C4-2B (cell line): ENCODE data around the gene DCTN3.

ENCODE experiments used
- CTCF ChIP-seq: fragments of 450-650 bp; conservative IDR thresholded peaks from 2 replicates; pipeline ENCODE4 v1.5.1; 2017; ENCODE audit warnings: mild to moderate bottlenecking
- ZFX ChIP-seq: fragments of 450-650 bp; IDR thresholded peaks from 2 replicates; pipeline ENCODE4 v1.6.1; 2017

GRCh38 chr9:34664281-34665066 lies 44.2 kb upstream of the DCTN3 start:
- peak; percentile 92 for TF ChIP-seq CTCF
- no peak for TF ChIP-seq ZFX
